GM19035 (cell line): ENCODE data around the gene RCL1.

ENCODE experiments used
- ATAC-seq: cut with Tn5 transposase; IDR thresholded peaks from one replicate; pipeline ENCODE4 v1.9.1; 2021; ENCODE audit not compliant: unreplicated experiment

The RCL1 gene

DNA sequence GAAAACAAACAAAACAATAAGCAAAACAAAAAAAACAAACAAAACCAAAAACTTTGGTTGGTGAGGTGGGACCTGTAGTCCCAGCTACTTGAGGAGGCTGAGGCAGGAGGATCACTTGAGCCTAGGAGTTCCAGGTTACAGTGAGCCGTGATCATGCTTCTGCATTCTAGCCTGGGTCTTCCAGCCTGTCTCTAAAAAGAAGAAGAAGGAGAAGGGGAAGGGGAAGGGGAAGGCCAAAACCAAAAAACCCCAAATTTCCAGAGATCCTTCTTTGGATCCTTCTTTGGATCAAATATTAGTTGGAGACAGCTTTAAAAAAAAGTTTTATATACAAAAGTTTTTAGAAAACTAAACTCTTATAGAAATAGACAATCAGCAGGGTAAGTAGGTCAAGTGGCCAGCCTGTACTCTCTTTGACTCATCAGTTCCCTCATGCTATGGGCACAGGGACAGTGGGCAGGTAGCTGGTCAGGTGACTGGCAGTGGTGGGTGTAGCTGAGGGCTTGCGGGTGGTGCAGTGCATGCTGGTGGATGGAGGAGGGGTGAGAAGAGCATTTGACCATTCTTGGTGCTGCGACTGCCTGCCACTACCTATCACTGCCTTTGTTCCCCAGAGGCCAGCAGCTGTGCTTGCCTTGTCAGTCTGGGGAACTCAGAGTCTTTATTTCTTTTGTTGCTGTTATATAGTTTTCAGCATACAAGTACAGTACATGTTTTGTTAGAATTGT lies 12.6 kb downstream of the RCL1 start:
- ATAC-seq = no peak

- ATAC-seq = no peak
These were observed 17.8 kb downstream of the RCL1 start for GRCh38 chr9:4810565-4810964.

- ATAC-seq = no peak
These were observed 19.1 kb downstream of the RCL1 start for GRCh38 chr9:4811824-4812223.

GRCh38 chr9:4812858-4813257 lies 20.1 kb downstream of the RCL1 start:
- ATAC-seq = no peak

DNA sequence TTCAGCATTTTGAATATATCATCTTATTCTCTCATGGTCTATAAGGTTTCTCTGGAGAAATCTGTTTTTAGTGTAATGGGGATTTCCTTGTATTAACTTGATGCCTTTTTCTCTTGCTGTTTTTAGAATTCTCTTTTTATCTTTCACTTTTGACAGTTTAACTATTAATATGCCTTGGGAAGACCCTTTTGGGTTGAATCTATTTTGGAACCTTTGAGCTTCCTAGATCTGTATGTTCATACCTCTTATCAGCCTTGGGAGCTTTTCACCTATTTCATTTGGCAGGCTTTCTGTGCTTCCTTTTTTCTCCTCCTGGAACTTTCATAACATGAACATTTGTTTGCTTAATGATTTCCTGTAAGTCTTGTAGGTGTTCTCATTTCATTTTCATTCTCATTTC lies 22.2 kb downstream of the RCL1 start:
- peak; percentile 52 for ATAC-seq

GRCh38 chr9:4815381-4815956 lies 22.7 kb downstream of the RCL1 start:
- peak; percentile 37 for ATAC-seq

- no peak for ATAC-seq
These were observed 27.4 kb downstream of the RCL1 start for GRCh38 chr9:4820168-4820567.

DNA sequence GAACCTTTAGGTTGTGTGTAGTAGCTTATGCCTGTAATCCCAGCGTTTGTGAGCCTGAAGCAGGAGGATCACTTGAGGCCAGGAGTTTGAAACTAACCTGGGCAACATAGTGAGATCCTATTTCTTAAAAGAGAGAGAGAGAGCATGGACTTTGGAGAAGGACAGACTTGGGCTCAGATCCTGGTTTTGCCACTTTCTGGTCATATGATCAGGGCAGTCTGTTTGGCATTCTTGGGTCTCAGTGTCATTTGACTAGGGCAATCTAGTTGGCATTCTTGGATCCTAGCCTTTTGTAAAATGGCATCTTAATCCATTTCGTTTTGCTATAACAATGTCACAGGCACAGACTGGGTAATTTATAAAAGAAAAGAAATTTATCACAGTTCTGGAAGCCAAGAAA lies 28.4 kb downstream of the RCL1 start:
- no peak for ATAC-seq

- no peak for ATAC-seq
These were observed 29.3 kb downstream of the RCL1 start for GRCh38 chr9:4822057-4822456.

DNA sequence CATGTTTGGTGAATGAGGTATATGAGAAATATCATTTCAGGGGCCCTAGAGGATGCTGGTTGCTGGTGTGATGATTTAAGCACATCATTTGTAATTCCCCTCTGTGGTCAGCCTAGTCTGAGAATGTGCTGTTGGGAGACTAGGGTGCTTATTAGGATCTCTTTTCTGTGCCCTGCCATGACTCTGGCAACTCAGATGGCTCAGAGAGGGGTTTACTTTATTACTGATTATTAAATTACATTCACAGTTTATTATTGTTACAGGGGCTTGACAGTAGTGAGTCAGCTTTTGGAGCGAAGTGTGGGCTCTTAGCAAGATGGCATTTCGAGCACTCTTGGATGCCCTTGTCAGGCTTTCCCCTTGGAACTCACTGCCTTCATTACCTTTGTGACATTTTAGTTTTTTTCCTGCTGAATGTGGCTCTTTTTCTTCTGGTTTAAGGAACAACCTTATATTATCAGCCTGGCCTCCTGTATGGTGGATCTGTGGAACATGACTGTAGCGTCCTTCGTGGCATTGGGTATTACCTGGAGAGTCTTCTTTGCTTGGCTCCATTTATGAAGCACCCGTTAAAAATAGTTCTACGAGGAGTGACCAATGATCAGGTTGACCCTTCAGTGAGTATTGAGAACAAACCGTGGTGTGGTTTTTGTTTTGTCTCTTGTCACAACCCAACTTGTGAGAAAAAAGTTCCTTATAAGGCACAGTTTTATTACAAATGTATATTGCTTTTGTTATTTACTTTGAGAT lies 33.8 kb downstream of the RCL1 start:
- no peak for ATAC-seq

- no peak for ATAC-seq
These were observed 34.5 kb downstream of the RCL1 start for GRCh38 chr9:4827224-4827623.

DNA sequence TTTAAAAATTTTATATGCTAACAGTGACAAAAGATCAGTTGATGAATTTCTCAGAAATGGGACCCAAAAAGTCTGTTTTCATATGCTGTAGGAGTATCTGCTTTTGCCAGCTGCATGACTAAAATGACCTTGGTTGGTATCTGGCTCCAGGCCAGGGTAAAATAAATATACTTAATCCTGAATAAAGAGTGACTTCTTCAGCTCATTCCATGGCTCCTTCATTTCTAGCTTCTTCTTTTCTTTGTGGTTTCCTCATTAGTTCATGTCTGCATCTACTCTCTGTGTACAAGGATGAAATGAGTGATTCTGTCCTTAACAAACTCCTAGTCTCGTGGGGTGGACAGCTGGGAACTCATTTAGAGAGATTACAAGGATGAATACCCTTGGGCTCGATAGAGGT lies 36.0 kb downstream of the RCL1 start:
- no peak for ATAC-seq

DNA sequence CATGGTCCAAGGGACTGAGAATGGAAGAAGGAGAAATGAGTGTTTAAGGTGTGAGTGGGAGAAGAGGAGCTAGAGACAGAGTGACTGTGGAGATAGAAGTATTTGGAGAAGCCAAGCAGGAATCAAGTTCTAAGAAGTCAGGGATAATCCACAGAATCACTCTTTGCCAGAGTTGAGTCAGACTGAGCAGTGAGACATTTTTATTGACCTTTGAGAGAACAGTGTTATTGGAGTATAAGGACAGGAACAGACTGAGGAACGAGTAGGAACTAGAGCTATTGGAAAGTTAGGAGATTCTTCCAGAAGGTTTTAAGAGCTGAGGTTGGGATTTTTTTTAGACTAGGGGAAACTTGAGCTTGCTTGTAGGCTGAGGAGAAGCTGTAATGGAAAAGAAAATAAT lies 37.2 kb downstream of the RCL1 start:
- no peak for ATAC-seq

DNA sequence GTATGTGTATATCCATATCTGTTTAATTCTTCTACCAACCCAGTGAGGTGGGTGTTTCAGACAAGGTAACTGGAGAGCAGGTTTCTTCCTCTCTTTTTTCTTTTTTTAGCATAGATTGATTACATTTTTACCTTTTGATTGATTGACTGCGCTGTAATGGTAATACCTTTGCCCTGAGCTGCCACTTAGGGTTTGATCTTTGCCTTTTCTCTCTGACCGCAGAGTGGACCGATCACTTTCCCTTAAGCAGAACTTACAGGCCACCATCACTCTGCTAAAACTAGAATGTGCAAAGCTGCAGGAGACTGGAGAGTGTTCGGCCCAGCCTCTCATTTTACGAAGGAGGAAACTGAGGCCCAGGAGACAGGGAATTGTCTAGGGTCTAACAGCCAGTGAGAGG lies 38.0 kb downstream of the RCL1 start:
- ATAC-seq = no peak

GRCh38 chr9:4831119-4831518 lies 38.4 kb downstream of the RCL1 start:
- ATAC-seq = no peak

- ATAC-seq = no peak
These were observed 39.2 kb downstream of the RCL1 start for GRCh38 chr9:4831944-4832343.

DNA sequence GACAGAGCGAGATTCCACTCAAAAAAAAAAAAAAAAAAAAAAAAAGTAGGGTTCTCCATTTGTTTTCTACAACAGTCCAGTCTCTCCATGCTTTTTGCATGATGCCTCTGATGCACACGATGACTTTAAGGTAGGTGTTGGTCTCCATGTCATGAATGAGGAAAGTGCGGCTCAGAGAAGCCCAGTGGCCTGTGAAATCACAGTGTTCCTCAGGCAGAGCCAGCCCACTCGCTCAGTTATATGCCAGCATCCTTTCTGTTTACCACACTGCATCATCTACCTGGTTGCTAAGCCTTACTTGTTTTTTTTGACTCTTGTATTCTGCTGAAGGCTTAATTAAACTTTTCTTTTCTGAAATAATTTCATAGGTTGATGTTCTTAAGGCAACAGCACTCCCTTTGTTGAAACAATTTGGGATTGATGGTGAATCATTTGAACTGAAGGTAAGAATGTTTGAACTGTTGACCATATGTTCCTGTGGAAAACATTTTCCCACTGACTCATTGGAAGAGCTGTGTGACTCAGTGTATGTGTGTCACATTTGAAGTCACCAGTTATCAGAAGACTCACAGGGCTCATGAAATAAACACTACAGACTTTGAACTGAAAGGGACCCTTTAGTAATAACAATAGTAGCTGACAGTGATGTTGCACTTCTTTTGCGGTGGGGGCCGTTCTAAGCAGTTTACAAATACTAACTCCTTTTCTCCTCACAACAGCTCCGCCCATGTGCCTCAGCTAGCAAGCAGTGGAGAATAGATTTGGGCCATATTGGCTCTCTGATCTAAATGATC lies 40.2 kb downstream of the RCL1 start:
- ATAC-seq = no peak

DNA sequence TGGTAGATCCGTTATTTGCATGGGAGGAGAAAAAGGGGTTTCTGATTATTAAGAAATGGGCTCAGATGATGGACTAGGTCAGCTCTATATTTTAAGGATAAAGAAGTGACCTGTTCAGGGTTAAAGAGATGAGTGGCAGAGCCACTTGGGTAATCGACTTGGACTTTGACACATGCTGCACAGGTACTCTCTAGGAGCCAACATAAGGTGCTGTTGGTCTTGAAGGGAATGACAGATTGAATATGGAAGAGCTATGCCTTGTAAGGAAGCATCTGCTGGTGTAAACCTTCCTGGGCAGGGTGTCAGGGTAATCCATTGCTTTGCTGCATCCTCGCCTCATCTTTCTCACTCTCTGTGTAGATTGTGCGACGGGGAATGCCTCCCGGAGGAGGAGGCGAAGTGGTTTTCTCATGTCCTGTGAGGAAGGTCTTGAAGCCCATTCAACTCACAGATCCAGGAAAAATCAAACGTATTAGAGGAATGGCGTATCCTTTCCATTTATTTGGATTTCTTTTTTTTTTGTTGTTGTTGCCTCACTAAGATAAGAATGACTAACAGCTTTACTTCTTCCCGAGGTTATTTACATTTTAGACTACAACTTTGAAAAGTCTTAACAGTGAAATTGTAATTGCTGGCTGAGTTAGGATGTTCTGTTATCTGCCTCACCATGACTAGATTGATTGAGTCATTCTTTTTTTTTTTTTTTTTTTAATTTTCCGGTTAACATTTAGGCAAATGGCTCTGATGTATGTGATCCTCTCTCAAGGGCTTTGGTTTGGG lies 41.2 kb downstream of the RCL1 start:
- ATAC-seq = no peak

GRCh38 chr9:4836676-4837075 lies 43.9 kb downstream of the RCL1 start:
- ATAC-seq = no peak

DNA sequence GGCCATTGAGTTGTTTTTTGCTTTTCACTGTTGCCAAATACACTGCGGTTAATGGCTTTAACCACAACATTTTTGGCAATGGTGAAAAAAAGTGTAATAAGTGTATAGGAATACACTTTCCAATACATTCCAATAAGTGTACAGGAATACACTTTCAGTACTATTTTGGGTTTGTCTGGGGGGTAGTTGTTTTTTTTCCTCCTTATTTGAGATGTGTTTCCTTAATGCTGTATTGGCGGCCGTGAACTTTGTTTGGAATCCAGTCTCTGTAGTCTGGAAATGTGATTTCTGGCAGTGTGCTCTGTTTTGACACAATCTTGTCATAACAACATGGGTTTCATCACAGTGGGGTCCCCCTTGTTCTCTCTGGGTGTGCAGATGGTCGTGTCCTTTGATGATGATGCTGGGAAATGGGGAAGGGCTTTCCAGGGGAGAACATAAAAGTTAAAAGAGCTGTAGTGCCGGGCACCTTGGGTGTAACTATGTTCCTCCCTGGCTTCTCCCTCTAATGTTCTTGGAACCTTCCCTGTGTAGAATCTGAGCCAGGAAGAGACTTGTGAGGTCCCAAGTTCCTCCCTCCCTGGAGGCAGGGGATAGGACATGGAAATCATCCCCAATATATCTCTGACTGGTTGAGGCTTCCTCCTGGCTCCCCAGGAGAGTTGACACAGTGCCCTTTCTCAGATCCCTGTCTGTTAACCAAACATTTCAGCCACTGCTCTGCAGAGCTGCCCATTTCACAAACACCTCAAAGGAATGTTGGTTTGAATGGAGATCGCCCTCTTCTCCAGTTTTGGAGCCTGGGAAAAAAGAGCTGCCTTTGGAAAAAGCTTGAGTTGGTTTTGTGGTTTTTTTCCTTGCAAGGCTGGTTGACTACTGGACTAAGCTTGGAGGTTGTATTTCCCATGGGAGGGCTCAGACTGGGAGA lies 44.8 kb downstream of the RCL1 start:
- ATAC-seq = no peak
